DMS153 (cell line): ENCODE data around the gene TMCO4.

Experiments used
- DNase-seq: peaks from one replicate; lab custom pipeline; 2025; lab: John Stamatoyannopoulos, UW

Gene TMCO4

GRCh38 chr1:19684677-19685076, 115.0 kb downstream of the TMCO4 start:
- no peak for DNase-seq

- no peak for DNase-seq
These were observed 116.4 kb downstream of the TMCO4 start for GRCh38 chr1:19683351-19683750.

GRCh38 chr1:19682901-19683300, 116.8 kb downstream of the TMCO4 start:
- no peak for DNase-seq

- DNase-seq, result no peak
These were observed 117.5 kb downstream of the TMCO4 start for GRCh38 chr1:19682257-19682656.

- no peak for DNase-seq
These were observed 119.1 kb downstream of the TMCO4 start for GRCh38 chr1:19680644-19681043.

GRCh38 chr1:19679691-19680090, 120.0 kb downstream of the TMCO4 start:
- DNase-seq, result no peak

GRCh38 chr1:19678931-19679453, 120.7 kb downstream of the TMCO4 start:
- no peak for DNase-seq

GRCh38 chr1:19678493-19678892, 121.2 kb downstream of the TMCO4 start:
- DNase-seq, result no peak

GRCh38 chr1:19676438-19676922, 123.2 kb downstream of the TMCO4 start:
- no peak for DNase-seq

- no peak for DNase-seq
These were observed 123.9 kb downstream of the TMCO4 start for GRCh38 chr1:19675797-19676196.

GRCh38 chr1:19672237-19672636, 127.5 kb downstream of the TMCO4 start:
- DNase-seq, result no peak

- no peak for DNase-seq
These were observed 128.9 kb downstream of the TMCO4 start for GRCh38 chr1:19670787-19671186.

- DNase-seq, result no peak
These were observed 130.8 kb downstream of the TMCO4 start for GRCh38 chr1:19668888-19669287.

GRCh38 chr1:19665496-19666465, 133.9 kb downstream of the TMCO4 start:
- DNase-seq, result no peak

GRCh38 chr1:19665186-19665495, 134.6 kb downstream of the TMCO4 start:
- no peak for DNase-seq

- no peak for DNase-seq
These were observed 135.1 kb downstream of the TMCO4 start, which contains the start of gene HTR6 for GRCh38 chr1:19664453-19665185. HTR6 (plus strand) TSS chr1:19664875; CDS start chr1:19665754, 879 bp downstream.

GRCh38 chr1:19662313-19662712, 137.4 kb downstream of the TMCO4 start:
- no peak for DNase-seq

GRCh38 chr1:19661721-19662228, 137.9 kb downstream of the TMCO4 start:
- DNase-seq, result no peak

- no peak for DNase-seq
These were observed 141.5 kb downstream of the TMCO4 start for GRCh38 chr1:19658186-19658585.

GRCh38 chr1:19657511-19657910, 142.2 kb downstream of the TMCO4 start:
- no peak for DNase-seq

- no peak for DNase-seq
These were observed 142.8 kb downstream of the TMCO4 start for GRCh38 chr1:19656780-19657466.
